GM23338 (cell line): ENCODE results near the gene MAPRE2. TPM values are rescaled to one million over a fixed set of nuclear protein-coding genes. Genes with fewer than 3 reads are reported as not detected.

Experiments
- ATAC-seq: fragments of 200-7000 bp; cut with Tn5 transposase; 3 replicates; pipeline ENCODE4 v1.9.1; 2020
- DNase-seq: peaks from one replicate; pipeline ENCODE4 v3.0.0-alpha.2; 2015; ENCODE audit warnings: low spot score
- H2AFZ ChIP-seq: fragments of 200-600 bp; sonication (generic); 2 replicates; pipeline ENCODE4 v1.8.0; 2016; ENCODE audit warnings: antibody characterized with exemption, mild to moderate bottlenecking, moderate library complexity
- H3F3A ChIP-seq: fragments of 200-600 bp; sonication (generic); replicated peaks from 2 replicates; pipeline ENCODE4 v1.8.0; 2017; ENCODE audit warnings: antibody characterized with exemption, mixed run types, low read depth
- H3K27ac ChIP-seq: fragments of 200-600 bp; sonication (generic); 2 replicates; pipeline ENCODE4 v1.6.1; 2016; ENCODE audit warnings: low read depth
- H3K27me3 ChIP-seq: fragments of 200-600 bp; sonication (generic); 2 replicates; pipeline ENCODE4 v1.8.0; 2016; ENCODE audit warnings: mild to moderate bottlenecking, mixed run types, moderate library complexity; ENCODE audit not compliant: insufficient read depth
- H3K36me3 ChIP-seq: fragments of 200-600 bp; sonication (generic); 2 replicates; pipeline ENCODE4 v1.8.0; 2016; ENCODE audit warnings: mild to moderate bottlenecking; ENCODE audit not compliant: insufficient read depth
- H3K4me1 ChIP-seq: fragments of 200-600 bp; sonication (generic); 2 replicates; pipeline ENCODE4 v1.8.0; 2016; ENCODE audit warnings: mild to moderate bottlenecking, moderate library complexity; ENCODE audit not compliant: insufficient read depth
- H3K4me2 ChIP-seq: fragments of 200-600 bp; sonication (generic); 2 replicates; pipeline ENCODE4 v1.7.1; 2017; ENCODE audit warnings: mixed run types
- H3K4me3 ChIP-seq: fragments of 200-600 bp; sonication (generic); 2 replicates; pipeline ENCODE4 v1.6.1; 2016; ENCODE audit warnings: mixed run types
- H3K79me2 ChIP-seq: fragments of 200-600 bp; sonication (generic); replicated peaks from 2 replicates; pipeline ENCODE4 v1.8.0; 2017; ENCODE audit warnings: mild to moderate bottlenecking; ENCODE audit not compliant: insufficient read depth
- H3K9me2 ChIP-seq: fragments of 200-600 bp; sonication (generic); 2 replicates; pipeline ENCODE4 v1.8.0; 2017; ENCODE audit not compliant: insufficient read depth
- H4K20me1 ChIP-seq: fragments of 200-600 bp; sonication (generic); replicated peaks from 2 replicates; pipeline ENCODE4 v1.8.0; 2017; ENCODE audit warnings: mild to moderate bottlenecking; ENCODE audit not compliant: insufficient read depth
- H3K27ac Mint-ChIP-seq: 2 replicates; pipeline ENCODE4 v1.8.0; 2020; ENCODE audit warnings: inconsistent platforms, mild to moderate bottlenecking, moderate library complexity, mixed read lengths
- H3K27me3 Mint-ChIP-seq: 3 replicates; pipeline ENCODE4 v1.8.0; 2022; ENCODE audit warnings: low read depth, mild to moderate bottlenecking, moderate library complexity, mixed read lengths, inconsistent platforms; ENCODE audit not compliant: insufficient read depth, poor library complexity
- H3K36me3 Mint-ChIP-seq: 3 replicates; pipeline ENCODE4 v1.8.0; 2021; ENCODE audit warnings: low read depth, mild to moderate bottlenecking, inconsistent platforms, moderate library complexity, mixed read lengths
- H3K4me1 Mint-ChIP-seq: 3 replicates; pipeline ENCODE4 v1.8.0; 2020; ENCODE audit warnings: mild to moderate bottlenecking, inconsistent platforms, mixed read lengths
- H3K4me3 Mint-ChIP-seq: 3 replicates; pipeline ENCODE4 v1.8.0; 2021; ENCODE audit warnings: moderate library complexity, mild to moderate bottlenecking, inconsistent platforms, mixed read lengths
- H3K9me3 Mint-ChIP-seq: 3 replicates; pipeline ENCODE4 v1.8.0; 2020; ENCODE audit warnings: moderate library complexity, mild to moderate bottlenecking, inconsistent platforms, mixed read lengths
- EZH2phosphoT487 ChIP-seq: fragments of 200-600 bp; sonication (generic); IDR thresholded peaks from one replicate; pipeline ENCODE4 v1.8.1; 2018; ENCODE audit warnings: antibody characterized with exemption; ENCODE audit not compliant: unreplicated experiment
- JUNB ChIP-seq: IDR thresholded peaks from one replicate; pipeline ENCODE4 v1.6.1; 2016; ENCODE audit warnings: antibody characterized with exemption; ENCODE audit not compliant: unreplicated experiment
- NANOG ChIP-seq: IDR thresholded peaks from 2 replicates; pipeline ENCODE4 v1.6.1; 2016; ENCODE audit warnings: antibody characterized with exemption, borderline replicate concordance
- STAT1 ChIP-seq: IDR thresholded peaks from one replicate; pipeline ENCODE4 v1.6.1; 2016; ENCODE audit warnings: antibody characterized with exemption; ENCODE audit not compliant: unreplicated experiment
- polyA plus RNA-seq: library from polyadenylated mRNA; unstranded; fragments of >200 nt; fragmentation: Nextera tagmentation; extraction: Ambion mirVana; gene quantifications from 2 replicates; pipeline ENCODE4 v1.2.1, GENCODE V29; 2016
- total RNA-seq: library from RNA; depleted of rRNA; stranded (reverse); fragments of >200 nt; shearing (Covaris generic); gene quantifications from 2 replicates; pipeline ENCODE4 v1.2.3, GENCODE V29; 2014
- TF ChIP-seq, protein P1 (sequence below), 2 experiments: fragments of 200-600 bp in 1 of 2; sonication (generic) in 1 of 2; conservative IDR thresholded peaks; 2 replicates each; pipeline versions ENCODE4 v1.5.1 to v1.6.1; 2016 to 2017; ENCODE audit warnings: antibody characterized with exemption in 2 of 2, low read depth in 2 of 2, mild to moderate bottlenecking in 2 of 2, moderate library complexity in 1 of 2
- TF ChIP-seq, protein P2 (sequence below): fragments of 250-450 bp; sonication (Bioruptor Pico); IDR thresholded peaks from 2 replicates; pipeline ENCODE4 v1.5.0; 2020; ENCODE audit warnings: mild to moderate bottlenecking, moderate library complexity

The MAPRE2 gene
- total and polyA plus RNA-seq, 2 experiments from 2014 or later, result 17.8 to 40.4 TPM

DNA sequence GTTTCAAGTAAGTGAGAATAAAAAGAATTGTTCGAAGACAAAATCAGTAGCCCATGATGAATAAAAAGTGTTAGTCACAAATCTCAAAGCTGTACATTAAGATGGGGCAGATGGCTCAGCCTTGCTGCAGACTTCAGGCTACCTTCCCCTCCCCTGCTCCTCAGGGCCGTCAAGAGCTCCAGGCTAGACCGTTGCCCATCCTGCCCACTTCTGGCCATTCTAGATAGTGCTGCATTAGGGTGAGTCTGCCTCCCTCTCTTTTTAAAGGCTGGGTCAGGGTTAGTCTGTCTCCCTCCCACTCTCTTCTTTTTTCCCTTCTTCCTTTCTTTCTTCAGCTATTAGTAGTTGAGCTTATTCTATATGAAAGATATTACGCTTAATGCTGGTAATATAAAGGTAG lies 86.0 kb downstream of the MAPRE2 start:
- Histone ChIP-seq H3K4me3 (no peak overlapping the region), H2AFZ (no peak overlapping the region), H3K27ac (no peak overlapping the region), H3K36me3 (no peaks in the 10 kb centered on the region), H3K27me3 (no peaks in the 10 kb centered on the region), H4K20me1 (no peaks in the 10 kb centered on the region; the same call in 1 of the 2 replicates), H3K4me1 (no peaks in the 10 kb centered on the region), H3K79me2 (no peaks in the 10 kb centered on the region), H3K9me2 (no peaks in the 10 kb centered on the region), H3K4me2 (no peak overlapping the region), H3F3A (no peaks in the 10 kb centered on the region)
- peak; percentile 89 for ATAC-seq
- no peak overlapping the region for H3K27ac Mint-ChIP-seq
- no peak overlapping the region for H3K4me3 Mint-ChIP-seq
- TF ChIP-seq EZH2phosphoT487 (no peak), STAT1 (no peak)
- TF ChIP-seq, protein P1, sequence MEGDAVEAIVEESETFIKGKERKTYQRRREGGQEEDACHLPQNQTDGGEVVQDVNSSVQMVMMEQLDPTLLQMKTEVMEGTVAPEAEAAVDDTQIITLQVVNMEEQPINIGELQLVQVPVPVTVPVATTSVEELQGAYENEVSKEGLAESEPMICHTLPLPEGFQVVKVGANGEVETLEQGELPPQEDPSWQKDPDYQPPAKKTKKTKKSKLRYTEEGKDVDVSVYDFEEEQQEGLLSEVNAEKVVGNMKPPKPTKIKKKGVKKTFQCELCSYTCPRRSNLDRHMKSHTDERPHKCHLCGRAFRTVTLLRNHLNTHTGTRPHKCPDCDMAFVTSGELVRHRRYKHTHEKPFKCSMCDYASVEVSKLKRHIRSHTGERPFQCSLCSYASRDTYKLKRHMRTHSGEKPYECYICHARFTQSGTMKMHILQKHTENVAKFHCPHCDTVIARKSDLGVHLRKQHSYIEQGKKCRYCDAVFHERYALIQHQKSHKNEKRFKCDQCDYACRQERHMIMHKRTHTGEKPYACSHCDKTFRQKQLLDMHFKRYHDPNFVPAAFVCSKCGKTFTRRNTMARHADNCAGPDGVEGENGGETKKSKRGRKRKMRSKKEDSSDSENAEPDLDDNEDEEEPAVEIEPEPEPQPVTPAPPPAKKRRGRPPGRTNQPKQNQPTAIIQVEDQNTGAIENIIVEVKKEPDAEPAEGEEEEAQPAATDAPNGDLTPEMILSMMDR (conservative IDR thresholded peaks at IDR 0.05; ENCODE audit: low read depth in 2 of 2), result peak; percentile 60 to 70
- peak; percentile 78 for DNase-seq
- peaks cover 14% of the 10 kb centered on the region for H3K4me1 Mint-ChIP-seq
- H3K9me3 Mint-ChIP-seq, result no peaks in the 10 kb centered on the region
- H3K27me3 Mint-ChIP-seq, result peaks cover 2% of the 10 kb centered on the region
- H3K36me3 Mint-ChIP-seq, result peaks cover 3% of the 10 kb centered on the region; the same call in 1 of the 3 replicates

DNA sequence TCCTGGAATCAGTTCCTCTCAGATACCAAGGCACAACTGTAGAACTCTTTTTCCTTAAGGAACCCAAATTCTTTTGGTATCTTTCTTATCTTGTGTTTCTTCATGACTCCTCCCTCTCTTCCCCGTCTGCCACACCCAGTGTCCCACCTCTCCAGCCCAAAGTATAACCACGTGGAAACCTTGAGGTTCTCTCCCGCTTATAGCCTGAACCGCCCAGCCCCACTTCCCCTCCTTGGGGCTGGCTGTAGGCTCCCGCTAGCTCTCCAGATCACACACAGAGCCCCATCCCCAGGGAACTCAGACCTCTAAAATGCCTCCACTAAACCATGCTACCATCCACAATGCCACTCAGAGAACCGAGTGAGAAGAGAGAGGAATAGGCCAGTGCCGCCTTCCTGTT lies 87.5 kb downstream of the MAPRE2 start:
- TF ChIP-seq, protein P2, sequence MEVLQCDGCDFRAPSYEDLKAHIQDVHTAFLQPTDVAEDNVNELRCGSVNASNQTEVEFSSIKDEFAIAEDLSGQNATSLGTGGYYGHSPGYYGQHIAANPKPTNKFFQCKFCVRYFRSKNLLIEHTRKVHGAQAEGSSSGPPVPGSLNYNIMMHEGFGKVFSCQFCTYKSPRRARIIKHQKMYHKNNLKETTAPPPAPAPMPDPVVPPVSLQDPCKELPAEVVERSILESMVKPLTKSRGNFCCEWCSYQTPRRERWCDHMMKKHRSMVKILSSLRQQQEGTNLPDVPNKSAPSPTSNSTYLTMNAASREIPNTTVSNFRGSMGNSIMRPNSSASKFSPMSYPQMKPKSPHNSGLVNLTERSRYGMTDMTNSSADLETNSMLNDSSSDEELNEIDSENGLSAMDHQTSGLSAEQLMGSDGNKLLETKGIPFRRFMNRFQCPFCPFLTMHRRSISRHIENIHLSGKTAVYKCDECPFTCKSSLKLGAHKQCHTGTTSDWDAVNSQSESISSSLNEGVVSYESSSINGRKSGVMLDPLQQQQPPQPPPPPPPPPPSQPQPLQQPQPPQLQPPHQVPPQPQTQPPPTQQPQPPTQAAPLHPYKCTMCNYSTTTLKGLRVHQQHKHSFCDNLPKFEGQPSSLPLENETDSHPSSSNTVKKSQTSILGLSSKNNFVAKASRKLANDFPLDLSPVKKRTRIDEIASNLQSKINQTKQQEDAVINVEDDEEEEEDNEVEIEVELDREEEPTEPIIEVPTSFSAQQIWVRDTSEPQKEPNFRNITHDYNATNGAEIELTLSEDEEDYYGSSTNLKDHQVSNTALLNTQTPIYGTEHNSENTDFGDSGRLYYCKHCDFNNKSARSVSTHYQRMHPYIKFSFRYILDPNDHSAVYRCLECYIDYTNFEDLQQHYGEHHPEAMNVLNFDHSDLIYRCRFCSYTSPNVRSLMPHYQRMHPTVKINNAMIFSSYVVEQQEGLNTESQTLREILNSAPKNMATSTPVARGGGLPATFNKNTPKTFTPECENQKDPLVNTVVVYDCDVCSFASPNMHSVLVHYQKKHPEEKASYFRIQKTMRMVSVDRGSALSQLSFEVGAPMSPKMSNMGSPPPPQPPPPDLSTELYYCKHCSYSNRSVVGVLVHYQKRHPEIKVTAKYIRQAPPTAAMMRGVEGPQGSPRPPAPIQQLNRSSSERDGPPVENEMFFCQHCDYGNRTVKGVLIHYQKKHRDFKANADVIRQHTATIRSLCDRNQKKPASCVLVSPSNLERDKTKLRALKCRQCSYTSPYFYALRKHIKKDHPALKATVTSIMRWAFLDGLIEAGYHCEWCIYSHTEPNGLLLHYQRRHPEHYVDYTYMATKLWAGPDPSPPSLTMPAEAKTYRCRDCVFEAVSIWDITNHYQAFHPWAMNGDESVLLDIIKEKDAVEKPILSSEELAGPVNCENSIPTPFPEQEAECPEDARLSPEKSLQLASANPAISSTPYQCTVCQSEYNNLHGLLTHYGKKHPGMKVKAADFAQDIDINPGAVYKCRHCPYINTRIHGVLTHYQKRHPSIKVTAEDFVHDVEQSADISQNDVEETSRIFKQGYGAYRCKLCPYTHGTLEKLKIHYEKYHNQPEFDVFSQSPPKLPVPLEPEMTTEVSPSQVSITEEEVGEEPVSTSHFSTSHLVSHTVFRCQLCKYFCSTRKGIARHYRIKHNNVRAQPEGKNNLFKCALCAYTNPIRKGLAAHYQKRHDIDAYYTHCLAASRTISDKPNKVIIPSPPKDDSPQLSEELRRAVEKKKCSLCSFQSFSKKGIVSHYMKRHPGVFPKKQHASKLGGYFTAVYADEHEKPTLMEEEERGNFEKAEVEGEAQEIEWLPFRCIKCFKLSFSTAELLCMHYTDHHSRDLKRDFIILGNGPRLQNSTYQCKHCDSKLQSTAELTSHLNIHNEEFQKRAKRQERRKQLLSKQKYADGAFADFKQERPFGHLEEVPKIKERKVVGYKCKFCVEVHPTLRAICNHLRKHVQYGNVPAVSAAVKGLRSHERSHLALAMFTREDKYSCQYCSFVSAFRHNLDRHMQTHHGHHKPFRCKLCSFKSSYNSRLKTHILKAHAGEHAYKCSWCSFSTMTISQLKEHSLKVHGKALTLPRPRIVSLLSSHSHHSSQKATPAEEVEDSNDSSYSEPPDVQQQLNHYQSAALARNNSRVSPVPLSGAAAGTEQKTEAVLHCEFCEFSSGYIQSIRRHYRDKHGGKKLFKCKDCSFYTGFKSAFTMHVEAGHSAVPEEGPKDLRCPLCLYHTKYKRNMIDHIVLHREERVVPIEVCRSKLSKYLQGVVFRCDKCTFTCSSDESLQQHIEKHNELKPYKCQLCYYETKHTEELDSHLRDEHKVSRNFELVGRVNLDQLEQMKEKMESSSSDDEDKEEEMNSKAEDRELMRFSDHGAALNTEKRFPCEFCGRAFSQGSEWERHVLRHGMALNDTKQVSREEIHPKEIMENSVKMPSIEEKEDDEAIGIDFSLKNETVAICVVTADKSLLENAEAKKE, result no peak
- TF ChIP-seq, protein P1 (conservative IDR thresholded peaks at IDR 0.05; ENCODE audit: low read depth in 2 of 2), result no peak
- TF ChIP-seq NANOG, result no peak
- TF ChIP-seq JUNB, result no peak
- H3K4me1 ChIP-seq, result no peaks in the 10 kb centered on the region
- H3F3A ChIP-seq, result no peaks in the 10 kb centered on the region
- H4K20me1 ChIP-seq, result no peaks in the 10 kb centered on the region
- H3K27ac ChIP-seq, result no peak overlapping the region
- H3K27me3 ChIP-seq, result no peaks in the 10 kb centered on the region
- no peaks in the 10 kb centered on the region for H3K79me2 ChIP-seq
- Mint-ChIP-seq H3K4me1 (peaks cover 4% of the 10 kb centered on the region; the same call in 2 of the 3 replicates), H3K27ac (no peak overlapping the region), H3K4me3 (no peak overlapping the region), H3K27me3 (peaks cover 2% of the 10 kb centered on the region), H3K9me3 (no peaks in the 10 kb centered on the region), H3K36me3 (peaks cover 3% of the 10 kb centered on the region; the same call in 1 of the 3 replicates)
- no peak overlapping the region for H3K4me3 ChIP-seq
- no peak for DNase-seq
- H3K4me2 ChIP-seq, result no peak overlapping the region
- H2AFZ ChIP-seq, result no peak overlapping the region
- H3K36me3 ChIP-seq, result no peaks in the 10 kb centered on the region
- ATAC-seq, result no peak
- H3K9me2 ChIP-seq, result no peaks in the 10 kb centered on the region
